Sigmoid colon (tissue), 4 donors: ENCODE measurements around the gene RIN2.

ENCODE experiments used
- POLR2A ChIP-seq, 2 donors: fragments of 450-650 bp; IDR thresholded peaks; one replicate each; pipeline ENCODE4 v1.6.1; 2016; ENCODE audit warnings: antibody characterized with exemption in 2 of 2, mild to moderate bottlenecking in 2 of 2, moderate library complexity in 2 of 2
- POLR2AphosphoS5 ChIP-seq, 4 donors: sonication (generic); formaldehyde crosslinking; IDR thresholded peaks; one replicate each; pipeline ENCODE4 v1.6.1; 2017; ENCODE audit warnings: antibody characterized with exemption in 4 of 4
- TF ChIP-seq, protein P1 (sequence below), 4 experiments: fragments of 450-650 bp in 3 of 4; fragments of 200-600 bp in 1 of 4; IDR thresholded peaks; one replicate each; pipeline ENCODE4 v1.5.1; 2016 to 2019; ENCODE audit warnings: antibody characterized with exemption in 4 of 4, mild to moderate bottlenecking in 3 of 4, moderate library complexity in 2 of 4

DNA sequence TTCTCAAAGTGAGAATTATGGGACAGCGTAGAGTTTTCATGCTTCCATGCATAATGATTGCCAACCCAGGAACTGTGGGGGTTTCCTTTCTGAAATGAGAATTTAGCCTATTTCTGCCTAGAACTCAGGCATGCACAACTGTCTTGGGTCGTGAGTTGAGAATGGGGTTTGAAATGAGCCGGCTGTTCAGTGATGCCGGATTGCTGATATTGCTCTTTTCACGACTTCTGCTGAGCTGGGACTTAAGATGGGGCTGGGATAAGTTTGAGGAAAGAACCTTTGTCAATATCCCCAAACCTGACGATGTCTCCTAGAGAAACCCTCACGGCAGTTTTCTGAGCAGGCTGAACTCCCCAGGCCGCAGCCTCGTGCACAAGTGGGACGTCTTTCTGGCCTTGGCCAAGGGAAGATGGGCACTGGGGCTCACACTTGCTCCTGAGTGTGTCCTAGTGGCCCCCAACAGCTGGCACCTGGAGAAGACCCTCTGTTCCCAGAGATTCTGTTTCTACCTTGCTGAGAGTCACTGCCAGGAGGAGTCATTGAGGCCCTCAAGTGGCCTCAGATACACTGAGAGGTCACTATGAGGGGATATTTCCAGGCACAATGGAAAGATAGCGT is 34.1 kb upstream of the RIN2 start:
- no peak for TF ChIP-seq POLR2A (IDR thresholded peaks at IDR 0.05)
- TF ChIP-seq, protein P1, sequence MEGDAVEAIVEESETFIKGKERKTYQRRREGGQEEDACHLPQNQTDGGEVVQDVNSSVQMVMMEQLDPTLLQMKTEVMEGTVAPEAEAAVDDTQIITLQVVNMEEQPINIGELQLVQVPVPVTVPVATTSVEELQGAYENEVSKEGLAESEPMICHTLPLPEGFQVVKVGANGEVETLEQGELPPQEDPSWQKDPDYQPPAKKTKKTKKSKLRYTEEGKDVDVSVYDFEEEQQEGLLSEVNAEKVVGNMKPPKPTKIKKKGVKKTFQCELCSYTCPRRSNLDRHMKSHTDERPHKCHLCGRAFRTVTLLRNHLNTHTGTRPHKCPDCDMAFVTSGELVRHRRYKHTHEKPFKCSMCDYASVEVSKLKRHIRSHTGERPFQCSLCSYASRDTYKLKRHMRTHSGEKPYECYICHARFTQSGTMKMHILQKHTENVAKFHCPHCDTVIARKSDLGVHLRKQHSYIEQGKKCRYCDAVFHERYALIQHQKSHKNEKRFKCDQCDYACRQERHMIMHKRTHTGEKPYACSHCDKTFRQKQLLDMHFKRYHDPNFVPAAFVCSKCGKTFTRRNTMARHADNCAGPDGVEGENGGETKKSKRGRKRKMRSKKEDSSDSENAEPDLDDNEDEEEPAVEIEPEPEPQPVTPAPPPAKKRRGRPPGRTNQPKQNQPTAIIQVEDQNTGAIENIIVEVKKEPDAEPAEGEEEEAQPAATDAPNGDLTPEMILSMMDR (IDR thresholded peaks at IDR 0.05): no peak
- no peak for TF ChIP-seq POLR2AphosphoS5 (IDR thresholded peaks at IDR 0.05)
